Activated CD4-positive, alpha-beta T cell treated with anti-CD3 and anti-CD28 coated beads, Interleukin-2, amount 10 ng/mL, durations not matched to agents 7 days and 5 days (primary cell): ENCODE results near the gene FBLN5. TPM values are rescaled to one million over a fixed set of nuclear protein-coding genes. Genes with fewer than 3 reads are reported as not detected.
A peak's percentile ranks its signal among the peaks of the same experiment; 100 is the strongest.

ENCODE experiments used
- CTCF ChIA-PET: fragments of 350-600 bp; sonication (Branson Sonifier 250); formaldehyde crosslinking; loops from one replicate; lab custom pipeline; 2021; ENCODE audit warnings: antibody characterized with exemption; lab: Charles Lee
- POLR2A ChIA-PET: fragments of 350-600 bp; sonication (Branson Sonifier 250); formaldehyde crosslinking; loops from one replicate; lab custom pipeline; 2021; ENCODE audit warnings: antibody characterized with exemption; lab: Charles Lee
- DNase-seq: peaks from one replicate; pipeline ENCODE4 v3.0.0-alpha.2; 2020
- H3K27ac Mint-ChIP-seq: one replicate; pipeline ENCODE4 v1.8.0; 2021; ENCODE audit warnings: mild to moderate bottlenecking, moderate library complexity, mixed read lengths
- H3K27me3 Mint-ChIP-seq: one replicate; pipeline ENCODE4 v1.8.0; 2021; ENCODE audit warnings: mixed read lengths
- H3K36me3 Mint-ChIP-seq: one replicate; pipeline ENCODE4 v1.8.0; 2021; ENCODE audit warnings: low read depth, mixed read lengths
- H3K4me1 Mint-ChIP-seq: one replicate; pipeline ENCODE4 v1.8.0; 2021; ENCODE audit warnings: mixed read lengths
- H3K4me3 Mint-ChIP-seq: one replicate; pipeline ENCODE4 v1.8.0; 2021; ENCODE audit warnings: mild to moderate bottlenecking, moderate library complexity, mixed read lengths
- H3K9me3 Mint-ChIP-seq: one replicate; pipeline ENCODE4 v1.8.0; 2021; ENCODE audit warnings: mixed read lengths
- total RNA-seq, 2 experiments: library from RNA; stranded (reverse); gene quantifications; one replicate each; pipeline ENCODE4 v1.2.3, GENCODE V29; 2021

Gene FBLN5, protein sequence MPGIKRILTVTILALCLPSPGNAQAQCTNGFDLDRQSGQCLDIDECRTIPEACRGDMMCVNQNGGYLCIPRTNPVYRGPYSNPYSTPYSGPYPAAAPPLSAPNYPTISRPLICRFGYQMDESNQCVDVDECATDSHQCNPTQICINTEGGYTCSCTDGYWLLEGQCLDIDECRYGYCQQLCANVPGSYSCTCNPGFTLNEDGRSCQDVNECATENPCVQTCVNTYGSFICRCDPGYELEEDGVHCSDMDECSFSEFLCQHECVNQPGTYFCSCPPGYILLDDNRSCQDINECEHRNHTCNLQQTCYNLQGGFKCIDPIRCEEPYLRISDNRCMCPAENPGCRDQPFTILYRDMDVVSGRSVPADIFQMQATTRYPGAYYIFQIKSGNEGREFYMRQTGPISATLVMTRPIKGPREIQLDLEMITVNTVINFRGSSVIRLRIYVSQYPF
- total RNA-seq, result 1 to 10 TPM; 3.8 to 4.1 TPM

DNA sequence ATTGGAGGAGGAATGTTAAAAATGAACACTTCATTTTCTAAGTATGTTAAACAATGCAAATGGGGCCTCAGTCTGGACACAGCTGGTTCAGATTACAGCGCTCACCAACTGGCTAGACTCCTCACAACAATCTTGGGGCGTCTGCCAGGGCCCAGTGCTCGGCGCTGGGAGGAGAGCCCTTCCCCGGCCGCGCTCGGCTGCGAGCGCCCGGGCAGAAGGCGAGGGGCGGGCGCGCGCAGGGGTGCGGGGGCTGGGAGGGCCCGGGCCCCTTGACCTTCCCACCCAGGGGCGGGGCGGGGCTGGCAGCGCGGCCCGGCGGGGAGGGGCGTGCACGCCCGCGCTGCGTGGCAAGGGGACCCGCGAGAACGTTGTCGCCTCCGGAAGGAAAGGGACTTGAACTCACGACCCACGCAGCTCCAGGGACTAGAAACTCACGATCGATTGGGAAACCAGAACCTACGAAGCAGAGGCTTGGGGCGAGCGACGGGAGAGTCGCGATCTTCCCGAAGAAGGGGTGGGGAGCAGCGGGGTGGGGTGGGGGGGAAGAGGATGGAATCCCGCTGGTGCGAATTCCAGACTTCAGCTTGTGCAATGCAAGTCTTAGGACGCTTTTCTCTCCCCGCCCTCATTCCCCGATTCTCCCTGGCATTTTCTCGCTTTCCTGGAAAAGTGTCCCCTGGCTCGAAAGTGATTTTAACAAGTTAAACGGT is at the start of gene FBLN5:
TSS of gene FBLN5 (minus strand) at position 220 of the 710 bp plus-strand sequence. CDS start 465 bp downstream, outside the sequence.
- POLR2A ChIA-PET, result no interaction called here
- Mint-ChIP-seq H3K4me3 (peak within 1 kb of the TSS; percentile 68), H3K27ac (no peak within 1 kb of the TSS)

DNA sequence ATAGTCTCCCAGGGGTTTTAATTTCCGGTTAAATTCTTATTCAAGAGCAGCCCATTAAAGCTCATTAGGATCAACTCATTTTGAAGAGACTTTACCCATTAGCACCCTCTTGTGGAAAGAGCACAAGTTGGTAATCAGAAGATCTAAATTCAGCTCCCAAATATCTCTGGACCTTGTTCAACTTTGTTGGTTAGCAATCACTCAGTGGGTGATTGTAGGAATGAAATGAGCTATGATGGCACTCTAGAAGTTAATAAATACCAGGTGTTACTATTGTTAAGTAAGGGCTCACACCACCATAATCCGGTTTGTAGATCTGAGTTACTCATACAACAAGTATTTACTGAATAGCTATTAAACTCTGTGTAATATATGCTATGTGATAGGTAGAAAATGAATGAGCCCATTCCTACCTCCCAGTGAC is 49.5 kb upstream of the FBLN5 start:
- no peak overlapping the region for H3K27ac Mint-ChIP-seq

More for the DNA sequence above, at the start of gene FBLN5:
- no peaks in the 10 kb centered on the region for H3K36me3 Mint-ChIP-seq
- peaks cover 48% of the 10 kb centered on the region for H3K27me3 Mint-ChIP-seq
- peaks cover 18% of the 10 kb centered on the region for H3K4me1 Mint-ChIP-seq
- CTCF ChIA-PET, result interaction anchor here (1.5 kb wide), 1 partner anchor 15 kb away, joined by 4 read pairs; no protein-coding TSS in a partner anchor
- no peaks in the 10 kb centered on the region for H3K9me3 Mint-ChIP-seq
- peak; percentile 16 for DNase-seq

DNA sequence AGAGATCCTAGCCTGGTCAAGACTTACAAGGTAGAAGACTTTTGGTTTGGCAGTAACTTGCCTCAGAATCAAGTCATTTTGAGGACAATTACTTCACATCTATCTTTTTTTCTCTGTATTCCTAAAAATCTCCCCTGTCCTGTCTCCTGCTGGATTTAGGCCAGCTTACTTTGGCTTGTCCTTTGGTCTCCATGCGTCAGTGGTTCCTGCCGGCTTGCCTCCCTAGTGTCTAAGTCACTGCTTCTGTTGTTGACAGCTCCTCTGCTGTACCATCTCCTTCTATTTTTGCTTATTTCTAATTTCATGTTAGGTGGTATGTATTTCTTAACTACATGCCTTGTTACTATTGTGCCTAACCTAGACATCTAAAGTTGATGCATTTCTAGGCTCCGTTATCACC is 39.7 kb upstream of the FBLN5 start:
- Mint-ChIP-seq H3K36me3 (peaks cover 66% of the 10 kb centered on the region), H3K27ac (peak overlapping the region; percentile 3), H3K9me3 (no peaks in the 10 kb centered on the region), H3K4me3 (no peak overlapping the region), H3K27me3 (no peaks in the 10 kb centered on the region), H3K4me1 (no peaks in the 10 kb centered on the region)
- DNase-seq, result no peak
- ChIA-PET POLR2A (no interaction called here), CTCF (no interaction called here)

More for the DNA sequence above, 49.5 kb upstream of the FBLN5 start:
- Mint-ChIP-seq H3K4me3 (no peak overlapping the region), H3K9me3 (no peaks in the 10 kb centered on the region), H3K27me3 (no peaks in the 10 kb centered on the region), H3K4me1 (peaks cover 33% of the 10 kb centered on the region), H3K36me3 (peaks cover 42% of the 10 kb centered on the region)
- ChIA-PET POLR2A (interaction anchor here (0.6 kb wide), 1 partner anchor 13 kb away, joined by 4 read pairs; no protein-coding TSS in a partner anchor), CTCF (interaction anchor here (0.9 to 1.4 kb wide), 13 partner anchors 9 to 161 kb away, joined by 3 to 7 read pairs (median 4); partner anchors contain the start of genes CPSF2, NDUFB1 and TRIP11)
- peak; percentile 33 for DNase-seq

DNA sequence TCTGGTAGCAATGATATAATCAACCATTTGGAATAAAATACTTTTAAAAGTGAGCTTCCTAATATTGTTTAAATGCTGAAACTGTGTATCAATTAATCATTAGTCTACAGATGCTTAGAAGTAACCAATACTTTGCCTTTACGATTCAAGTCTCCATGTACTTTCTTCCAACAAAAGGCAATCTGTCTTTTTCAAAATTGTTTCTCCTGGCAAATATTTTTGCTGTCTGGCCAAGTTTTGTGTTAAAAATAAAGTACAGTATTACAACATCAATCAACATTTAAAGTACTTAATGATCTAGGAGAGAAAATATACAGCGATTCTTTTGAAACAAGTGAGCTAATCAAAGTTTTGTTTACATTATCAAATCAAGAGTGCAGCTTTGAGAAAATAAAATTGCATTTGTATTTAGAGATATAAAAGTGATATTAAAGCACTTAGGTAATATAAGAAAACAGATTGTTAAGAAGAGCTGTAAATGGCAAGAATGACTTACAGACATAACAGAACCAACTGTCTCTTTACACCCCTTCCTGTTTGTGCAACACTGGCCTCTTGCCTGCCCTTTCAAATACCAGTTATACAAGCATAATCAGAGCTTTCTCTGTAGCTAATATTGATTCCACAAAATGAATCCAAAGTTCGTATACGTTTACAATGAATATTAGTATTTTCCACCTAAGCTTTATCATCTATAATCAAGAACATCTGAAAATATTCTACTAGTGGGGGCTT is 38.2 kb upstream of the FBLN5 start:
- ChIA-PET CTCF (interaction anchor here (1.1 to 1.4 kb wide), 2 partner anchors 11 to 18 kb away, joined by 3 to 5 read pairs; no protein-coding TSS in a partner anchor), POLR2A (interaction anchor here (0.6 kb wide), 1 partner anchor 288 kb away, joined by 3 read pairs; no protein-coding TSS in a partner anchor)
- H3K4me1 Mint-ChIP-seq, result no peaks in the 10 kb centered on the region
- H3K27ac Mint-ChIP-seq, result no peak overlapping the region
- H3K27me3 Mint-ChIP-seq, result no peaks in the 10 kb centered on the region
- peaks cover 66% of the 10 kb centered on the region for H3K36me3 Mint-ChIP-seq
- H3K9me3 Mint-ChIP-seq, result no peaks in the 10 kb centered on the region
- DNase-seq, result no peak
- no peak overlapping the region for H3K4me3 Mint-ChIP-seq

DNA sequence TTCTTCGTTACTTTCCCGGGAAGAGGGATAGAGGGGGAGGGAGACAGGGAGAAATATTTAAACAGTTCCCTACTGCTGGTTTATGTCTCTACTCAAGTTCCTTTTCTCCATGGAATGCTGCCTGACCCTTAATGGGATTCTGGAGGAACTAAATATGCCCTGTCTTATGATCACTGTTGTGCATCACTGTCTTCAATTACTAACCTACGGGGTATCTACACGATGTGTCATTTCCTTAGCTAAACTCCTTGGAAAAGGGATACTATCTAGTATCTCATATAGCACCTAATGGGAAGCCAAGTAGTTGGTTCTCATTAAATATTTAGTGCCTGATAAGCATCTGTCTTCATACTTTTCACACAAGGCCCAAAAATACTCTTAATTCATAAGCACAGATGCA is 37.5 kb upstream of the FBLN5 start:
- Mint-ChIP-seq H3K9me3 (no peaks in the 10 kb centered on the region), H3K36me3 (peaks cover 68% of the 10 kb centered on the region), H3K4me3 (no peak overlapping the region), H3K4me1 (peaks cover 6% of the 10 kb centered on the region), H3K27ac (no peak overlapping the region), H3K27me3 (no peaks in the 10 kb centered on the region)
- no peak for DNase-seq
- ChIA-PET CTCF (no interaction called here), POLR2A (interaction anchor here (0.6 kb wide), 1 partner anchor 287 kb away, joined by 3 read pairs; no protein-coding TSS in a partner anchor)

DNA sequence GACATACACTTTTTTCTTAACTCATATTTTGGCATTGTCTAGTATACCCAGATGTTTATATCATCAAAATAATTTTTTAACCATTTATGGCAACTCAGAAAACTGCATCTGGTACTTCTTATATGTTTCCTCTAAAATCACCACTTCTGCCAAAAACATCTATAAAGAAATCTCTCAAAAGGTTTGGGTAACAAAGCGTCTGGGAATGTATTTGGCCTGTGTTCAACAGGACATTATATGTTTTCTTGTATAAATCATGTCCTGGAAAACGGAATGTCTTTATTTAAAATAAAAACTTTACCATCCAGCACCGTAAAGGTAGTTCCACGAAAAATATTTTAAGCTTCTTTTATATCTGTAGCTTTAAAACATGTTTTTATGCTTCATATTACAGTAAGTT is 36.1 kb upstream of the FBLN5 start:
- no peak overlapping the region for H3K27ac Mint-ChIP-seq
- H3K36me3 Mint-ChIP-seq, result peaks cover 59% of the 10 kb centered on the region
- no peaks in the 10 kb centered on the region for H3K27me3 Mint-ChIP-seq
- H3K4me1 Mint-ChIP-seq, result peaks cover 9% of the 10 kb centered on the region
- H3K4me3 Mint-ChIP-seq, result no peak overlapping the region
- no peaks in the 10 kb centered on the region for H3K9me3 Mint-ChIP-seq
- CTCF ChIA-PET, result no interaction called here
- DNase-seq, result no peak
- POLR2A ChIA-PET, result interaction anchor here (0.7 kb wide), 1 partner anchor 13 kb away, joined by 4 read pairs; no protein-coding TSS in a partner anchor

DNA sequence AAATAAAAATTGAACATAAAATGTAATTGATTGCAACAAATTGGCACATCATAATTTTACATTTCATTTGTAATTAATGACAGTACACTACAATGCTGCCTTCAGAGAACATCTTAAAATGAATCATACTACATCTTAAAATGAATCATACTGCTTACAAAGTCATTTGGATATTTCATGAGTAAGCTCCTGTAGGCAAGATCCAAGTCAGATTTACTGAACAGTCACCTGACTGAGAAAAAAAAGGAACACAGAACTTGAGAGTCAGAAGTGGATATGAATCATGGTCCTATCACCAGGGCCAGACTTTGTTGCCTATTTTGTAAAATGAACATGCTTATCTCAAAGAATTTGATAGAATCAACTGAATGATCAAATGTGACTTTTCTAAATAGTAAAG is 32.7 kb upstream of the FBLN5 start:
- POLR2A ChIA-PET, result no interaction called here
- H3K9me3 Mint-ChIP-seq, result no peaks in the 10 kb centered on the region
- DNase-seq, result no peak
- H3K4me3 Mint-ChIP-seq, result no peak overlapping the region
- H3K36me3 Mint-ChIP-seq, result peaks cover 44% of the 10 kb centered on the region
- CTCF ChIA-PET, result interaction anchor here (1.4 kb wide), 1 partner anchor 17 kb away, joined by 4 read pairs; no protein-coding TSS in a partner anchor
- H3K27me3 Mint-ChIP-seq, result no peaks in the 10 kb centered on the region
- H3K4me1 Mint-ChIP-seq, result peaks cover 21% of the 10 kb centered on the region
- H3K27ac Mint-ChIP-seq, result peak overlapping the region; percentile 36

DNA sequence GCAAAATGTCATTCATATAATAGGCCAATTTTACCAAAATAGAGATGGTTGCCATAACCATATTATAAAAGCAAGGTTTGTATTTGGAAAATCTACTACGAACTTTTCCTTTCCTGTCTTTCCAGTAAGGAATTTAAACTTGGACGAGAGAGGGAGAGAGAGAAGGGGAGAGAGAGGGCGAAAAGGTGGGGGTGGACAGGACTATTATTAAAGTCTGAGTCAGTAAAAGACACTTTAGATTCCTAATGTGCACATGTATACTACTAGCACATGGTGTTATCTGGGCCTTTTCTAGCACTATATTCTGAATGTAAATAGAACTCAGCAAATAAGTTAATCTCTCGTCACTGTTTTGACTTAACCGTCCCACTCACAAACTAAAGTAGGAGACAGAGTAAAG is 30.4 kb upstream of the FBLN5 start:
- Mint-ChIP-seq H3K4me1 (peaks cover 21% of the 10 kb centered on the region), H3K4me3 (no peak overlapping the region), H3K27me3 (no peaks in the 10 kb centered on the region), H3K36me3 (peaks cover 31% of the 10 kb centered on the region), H3K9me3 (no peaks in the 10 kb centered on the region), H3K27ac (no peak overlapping the region)
- DNase-seq, result no peak
- CTCF ChIA-PET, result no interaction called here
- POLR2A ChIA-PET, result no interaction called here

DNA sequence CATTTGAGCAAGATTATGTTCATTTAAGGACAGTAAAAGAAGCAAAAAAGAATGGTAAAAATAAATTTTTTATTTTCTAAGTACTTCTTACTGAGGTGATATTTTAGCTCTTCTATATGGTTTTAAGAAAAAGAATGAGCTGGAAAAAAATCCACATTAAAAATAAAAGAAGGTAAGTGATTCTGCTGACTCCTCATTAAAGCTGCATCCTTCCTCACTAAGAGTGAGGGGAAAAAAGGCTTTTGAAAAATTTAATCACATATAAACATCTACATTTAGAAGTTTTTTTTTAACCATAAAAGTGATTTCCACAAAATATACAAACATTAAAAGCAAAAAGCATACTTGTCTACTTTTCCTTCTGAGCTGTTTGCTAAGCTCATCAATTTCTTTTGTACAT is 28.3 kb upstream of the FBLN5 start:
- DNase-seq, result no peak
- H3K9me3 Mint-ChIP-seq, result no peaks in the 10 kb centered on the region
- CTCF ChIA-PET, result interaction anchor here (0.9 to 1.2 kb wide), 3 partner anchors 12 to 29 kb away, joined by 3 to 5 read pairs (median 3); no protein-coding TSS in a partner anchor
- H3K27me3 Mint-ChIP-seq, result no peaks in the 10 kb centered on the region
- peaks cover 25% of the 10 kb centered on the region for H3K36me3 Mint-ChIP-seq
- H3K4me3 Mint-ChIP-seq, result no peak overlapping the region
- POLR2A ChIA-PET, result interaction anchor here (0.6 kb wide), 1 partner anchor 16 kb away, joined by 4 read pairs; no protein-coding TSS in a partner anchor
- H3K27ac Mint-ChIP-seq, result no peak overlapping the region
- peaks cover 21% of the 10 kb centered on the region for H3K4me1 Mint-ChIP-seq

DNA sequence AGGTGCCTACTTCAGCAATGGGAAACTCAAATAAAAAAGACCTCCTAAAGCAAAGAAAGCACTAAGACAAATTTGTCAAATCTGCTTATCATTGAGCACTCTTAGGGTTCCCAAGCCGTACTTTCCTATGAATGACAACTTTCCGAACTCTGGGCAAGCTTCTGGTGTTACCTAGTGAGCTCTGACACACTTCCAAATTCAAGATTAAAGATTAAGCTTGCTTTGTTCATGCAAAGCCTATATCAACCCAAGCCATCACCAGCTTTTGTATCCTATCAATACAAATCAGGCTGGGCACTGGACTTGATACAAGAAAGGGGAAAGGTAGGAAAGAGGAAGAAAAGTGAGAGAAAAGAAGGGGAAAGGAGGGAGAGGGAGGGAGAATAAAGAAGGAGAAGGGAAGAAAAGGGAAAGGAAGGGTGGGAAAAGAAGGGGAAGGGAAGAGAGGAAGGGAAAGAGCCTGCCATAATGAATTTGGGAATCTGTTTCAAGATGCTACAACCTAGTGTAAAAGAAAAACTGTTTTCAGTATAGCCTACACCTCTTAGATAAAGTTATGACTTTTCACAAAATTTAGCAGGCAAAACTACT is 23.8 kb upstream of the FBLN5 start:
- no peaks in the 10 kb centered on the region for H3K9me3 Mint-ChIP-seq
- peaks cover 31% of the 10 kb centered on the region for H3K36me3 Mint-ChIP-seq
- no peak for DNase-seq
- H3K27ac Mint-ChIP-seq, result no peak overlapping the region
- no peaks in the 10 kb centered on the region for H3K27me3 Mint-ChIP-seq
- H3K4me3 Mint-ChIP-seq, result no peak overlapping the region
- POLR2A ChIA-PET, result no interaction called here
- CTCF ChIA-PET, result interaction anchor here (1.4 kb wide), 1 partner anchor 10 kb away, joined by 3 read pairs; no protein-coding TSS in a partner anchor
- peaks cover 10% of the 10 kb centered on the region for H3K4me1 Mint-ChIP-seq

DNA sequence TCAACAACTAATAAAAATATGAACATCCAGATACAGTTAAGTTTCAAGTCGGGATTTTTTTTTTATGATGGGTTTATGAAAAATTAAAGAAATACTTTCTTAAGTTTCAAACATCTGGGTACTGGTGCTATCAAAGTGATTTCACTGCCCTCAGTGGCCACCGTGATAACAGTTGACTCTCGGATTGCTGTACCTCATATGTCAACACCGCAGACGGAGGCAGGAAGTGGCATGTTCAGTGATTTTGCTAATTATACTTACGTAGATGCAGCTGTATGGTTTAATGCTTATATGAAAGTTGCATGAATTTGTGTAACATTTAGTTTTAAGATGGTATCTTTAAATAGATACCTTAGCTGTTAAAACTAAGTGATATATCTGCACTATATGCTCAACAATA is 20.8 kb upstream of the FBLN5 start:
- ChIA-PET CTCF (no interaction called here), POLR2A (no interaction called here)
- peak overlapping the region; percentile 65 for H3K27ac Mint-ChIP-seq
- H3K36me3 Mint-ChIP-seq, result peaks cover 25% of the 10 kb centered on the region
- no peaks in the 10 kb centered on the region for H3K27me3 Mint-ChIP-seq
- DNase-seq, result peak; percentile 48
- no peak overlapping the region for H3K4me3 Mint-ChIP-seq
- peaks cover 10% of the 10 kb centered on the region for H3K4me1 Mint-ChIP-seq
- H3K9me3 Mint-ChIP-seq, result no peaks in the 10 kb centered on the region

DNA sequence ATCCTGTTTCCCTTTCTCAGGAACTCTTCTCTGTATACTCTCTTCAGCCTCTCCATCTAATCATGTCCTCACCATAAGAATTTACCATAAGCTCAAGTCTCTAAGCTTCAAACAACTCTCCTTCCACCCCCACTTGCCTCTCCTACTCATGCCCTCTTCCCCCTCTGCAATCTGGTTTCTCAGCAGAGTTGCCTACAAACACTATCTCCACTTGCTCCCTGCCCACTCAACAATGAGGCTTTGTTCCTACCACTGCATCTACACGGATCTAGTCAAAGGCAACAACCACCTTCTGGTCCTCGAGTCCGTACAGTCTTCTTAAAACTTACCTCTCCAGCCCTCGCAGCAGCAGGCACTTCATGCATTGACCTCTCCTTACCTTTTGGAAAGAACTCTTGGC is 17.2 kb upstream of the FBLN5 start:
- Mint-ChIP-seq H3K27me3 (no peaks in the 10 kb centered on the region), H3K9me3 (no peaks in the 10 kb centered on the region), H3K4me3 (no peak overlapping the region), H3K27ac (no peak overlapping the region), H3K4me1 (peaks cover 16% of the 10 kb centered on the region), H3K36me3 (peaks cover 20% of the 10 kb centered on the region)
- ChIA-PET CTCF (no interaction called here), POLR2A (no interaction called here)
- DNase-seq, result no peak
